SK-N-SH (cell line): ENCODE results near the gene VWC2L. TPM values are rescaled to one million over a fixed set of nuclear protein-coding genes. Genes with fewer than 3 reads are reported as not detected.

Source experiments
- CTCF ChIA-PET: fragments of 300-600, 350-600 bp; formaldehyde crosslinking; extraction: SDS; loops from one replicate; lab custom pipeline; 2021; lab: Yijun Ruan, JAX
- POLR2A ChIA-PET: fragments of 350-600 bp; sonication (Branson Sonifier 250); formaldehyde crosslinking; extraction: SDS; loops from one replicate; lab custom pipeline; 2020; ENCODE audit warnings: antibody characterized with exemption, inconsistent platforms; lab: Yijun Ruan, JAX
- DNase-seq: peaks from one replicate; pipeline ENCODE4 v3.0.0; 2012
- H2AFZ ChIP-seq: fragments of 200-600 bp; sonication (generic); 2 replicates; pipeline ENCODE4 v1.8.1; 2016; ENCODE audit warnings: antibody characterized with exemption, mild to moderate bottlenecking, low read depth
- H3F3A ChIP-seq: fragments of 200-600 bp; sonication (generic); replicated peaks from 2 replicates; pipeline ENCODE3; 2016; ENCODE audit warnings: antibody characterized with exemption, mild to moderate bottlenecking; ENCODE audit not compliant: insufficient read depth
- H3K27ac ChIP-seq, 2 experiments: fragments of 200-500 bp in 1 of 2; fragments of 200-600 bp in 1 of 2; sonication (Bioruptor generic) in 1 of 2; sonication (generic), shearing (Covaris generic) in 1 of 2; 2 replicates each; pipeline versions ENCODE4 v1.5.1 to v1.6.1; 2014 to 2016; ENCODE audit warnings: low read depth in 2 of 2, inconsistent platforms in 1 of 2, low read length in 1 of 2, mild to moderate bottlenecking in 1 of 2, mixed read lengths in 1 of 2
- H3K27me3 ChIP-seq: fragments of 200-600 bp; sonication (generic), shearing (Covaris generic); 2 replicates; pipeline ENCODE4 v1.6.1; 2016; ENCODE audit warnings: mixed run types; ENCODE audit not compliant: insufficient read depth
- H3K36me3 ChIP-seq, 2 experiments: fragments of 200-500 bp in 1 of 2; fragments of 200-600 bp in 1 of 2; sonication (Bioruptor generic) in 1 of 2; sonication (generic) in 1 of 2; replicated peaks in 1 of 2; 2 replicates each; pipeline versions ENCODE3 to v1.5.1; 2014 to 2016; ENCODE audit warnings: low read length in 1 of 2, mild to moderate bottlenecking in 1 of 2; ENCODE audit not compliant: insufficient read depth in 2 of 2, control insufficient read depth in 1 of 2
- H3K4me1 ChIP-seq, 2 experiments: fragments of 200-500 bp in 1 of 2; fragments of 200-600 bp in 1 of 2; sonication (Bioruptor generic) in 1 of 2; sonication (generic), shearing (Covaris generic) in 1 of 2; 2 replicates each; pipeline versions ENCODE4 v1.5.1 to v1.6.1; 2014 to 2016; ENCODE audit warnings: low read depth in 1 of 2, low read length in 1 of 2, mixed run types in 1 of 2; ENCODE audit not compliant: insufficient read depth in 2 of 2, control insufficient read depth in 1 of 2
- H3K4me2 ChIP-seq: fragments of 200-600 bp; sonication (generic), shearing (Covaris generic); 2 replicates; pipeline ENCODE4 v1.6.1; 2017; ENCODE audit warnings: mixed run types
- H3K4me3 ChIP-seq, 2 experiments: fragments of 200-500 bp in 1 of 2; fragments of 200-600 bp in 1 of 2; sonication (Bioruptor generic) in 1 of 2; sonication (generic), shearing (Covaris generic) in 1 of 2; 2 replicates each; pipeline versions ENCODE4 v1.5.1 to v1.8.1; 2014 to 2016; ENCODE audit warnings: low read depth in 2 of 2, inconsistent platforms in 1 of 2, low read length in 1 of 2, mild to moderate bottlenecking in 1 of 2, mixed read lengths in 1 of 2, moderate library complexity in 1 of 2
- H3K79me2 ChIP-seq: fragments of 200-600 bp; sonication (generic); 2 replicates; pipeline ENCODE4 v1.8.1; 2017; ENCODE audit warnings: mild to moderate bottlenecking; ENCODE audit not compliant: insufficient read depth
- H3K9ac ChIP-seq: fragments of 200-600 bp; sonication (generic); 2 replicates; pipeline ENCODE4 v1.6.1; 2017; ENCODE audit warnings: mixed run types
- H3K9me2 ChIP-seq: fragments of 200-600 bp; sonication (generic); 2 replicates; pipeline ENCODE4 v1.6.1; 2017; ENCODE audit warnings: mixed run types
- H3K9me3 ChIP-seq: fragments of 200-600 bp; sonication (generic); 2 replicates; pipeline ENCODE4 v1.6.1; 2017; ENCODE audit warnings: mixed run types, mild to moderate bottlenecking, moderate library complexity
- H4K20me1 ChIP-seq: fragments of 200-600 bp; sonication (generic); 2 replicates; pipeline ENCODE4 v1.6.1; 2017; ENCODE audit warnings: mild to moderate bottlenecking, mixed run types; ENCODE audit not compliant: insufficient read depth
- CTCF ChIP-seq: fragments of 200-600 bp; sonication (generic); IDR thresholded peaks from 2 replicates; pipeline ENCODE4 v1.6.1; 2017; ENCODE audit warnings: antibody characterized with exemption, mild to moderate bottlenecking, moderate library complexity
- ELF1 ChIP-seq: IDR thresholded peaks from 2 replicates; pipeline ENCODE4 v1.4.0; 2012
- EP300 ChIP-seq, 2 experiments: IDR thresholded peaks; 2 replicates each; pipeline versions ENCODE4 v1.4.0 to v1.6.1; 2012; ENCODE audit warnings: borderline replicate concordance in 1 of 2, low read depth in 1 of 2, low read length in 1 of 2
- FOSL2 ChIP-seq: IDR thresholded peaks from 2 replicates; pipeline ENCODE4 v1.4.0; 2012; ENCODE audit warnings: low read depth, mild to moderate bottlenecking, moderate library complexity, borderline replicate concordance
- FOXM1 ChIP-seq: IDR thresholded peaks from 2 replicates; pipeline ENCODE4 v1.4.0; 2012; ENCODE audit warnings: low read depth, mild to moderate bottlenecking
- IRF3 ChIP-seq: fragments of 150-350 bp; IDR thresholded peaks from 2 replicates; pipeline ENCODE4 v1.6.1; 2016; ENCODE audit warnings: mild to moderate bottlenecking, low read depth, low read length
- JUND ChIP-seq: IDR thresholded peaks from 2 replicates; pipeline ENCODE4 v1.4.0; 2012
- MAX ChIP-seq: IDR thresholded peaks from 2 replicates; pipeline ENCODE4 v1.4.0; 2012; ENCODE audit warnings: low read depth
- MEF2A ChIP-seq: IDR thresholded peaks from 2 replicates; pipeline ENCODE4 v1.4.0; 2012; ENCODE audit warnings: low read depth, borderline replicate concordance
- MXI1 ChIP-seq: IDR thresholded peaks from 2 replicates; pipeline ENCODE4 v1.6.1; 2012; ENCODE audit warnings: mild to moderate bottlenecking, low read depth, low read length, improper control_type of control experiment
- NFIC ChIP-seq: IDR thresholded peaks from 2 replicates; pipeline ENCODE4 v1.4.0; 2012; ENCODE audit warnings: borderline replicate concordance
- NRF1 ChIP-seq: IDR thresholded peaks from 2 replicates; pipeline ENCODE4 v1.6.1; 2012; ENCODE audit warnings: low read depth, mild to moderate bottlenecking, low read length
- POLR2AphosphoS5 ChIP-seq: IDR thresholded peaks from 2 replicates; pipeline ENCODE4 v1.6.1; 2012; ENCODE audit warnings: low read depth, low read length
- RCOR1 ChIP-seq: fragments of 150-350 bp; IDR thresholded peaks from 2 replicates; pipeline ENCODE4 v1.6.1; 2017; ENCODE audit warnings: antibody characterized with exemption, low read length
- SIN3A ChIP-seq: IDR thresholded peaks from 2 replicates; pipeline ENCODE4 v1.6.1; 2012; ENCODE audit warnings: low read depth, mild to moderate bottlenecking, low read length, moderate library complexity, borderline replicate concordance
- SMC3 ChIP-seq: IDR thresholded peaks from 2 replicates; pipeline ENCODE4 v1.6.1; 2012; ENCODE audit warnings: low read depth, low read length, improper control_type of control experiment
- TCF12 ChIP-seq: IDR thresholded peaks from 2 replicates; pipeline ENCODE4 v1.4.0; 2012
- USF1 ChIP-seq: IDR thresholded peaks from 2 replicates; pipeline ENCODE4 v1.4.0; 2012; ENCODE audit warnings: low read depth, borderline replicate concordance
- USF2 ChIP-seq: fragments of 150-350 bp; IDR thresholded peaks from 2 replicates; pipeline ENCODE4 v1.6.1; 2017; ENCODE audit warnings: antibody characterized with exemption, low read length, low read depth, borderline replicate concordance
- WGBS: methylation state at CpG from one replicate; pipeline ENCODE4 v1.1.6; 2017; ENCODE audit warnings: low lambda C conversion rate; 5-methylcytosine and 5-hydroxymethylcytosine counted together
- polyA plus RNA-seq, 3 experiments: library from polyadenylated mRNA; depleted of rRNA; stranded (reverse); fragments of >200 nt; gene quantifications; 2 replicates each; pipeline ENCODE4 v1.2.3, GENCODE V29; 2012

The VWC2L gene
- polyA plus RNA-seq, 1 of the 3 experiments (the other 2 are of a cell fraction), result not detected

GRCh38 chr2:214560176-214560575 lies 149.3 kb downstream of the VWC2L start:
- no peaks in the 10 kb centered on the region for H3K9me2 ChIP-seq
- no peak overlapping the region for H2AFZ ChIP-seq
- 52% methylated on average over 4 of the region's 4 CpGs for WGBS
- H3K4me1 ChIP-seq, result no peaks in the 10 kb centered on the region
- TF ChIP-seq FOXM1 (no peak), CTCF (no peak), TCF12 (no peak), IRF3 (no peak), MAX (no peak), ELF1 (no peak), NRF1 (no peak), NFIC (no peak), MEF2A (no peak), POLR2AphosphoS5 (no peak)
- CTCF ChIA-PET, result no interaction called here
- H3K9me3 ChIP-seq, result no peaks in the 10 kb centered on the region
- H3K79me2 ChIP-seq, result no peaks in the 10 kb centered on the region
- H3K27ac ChIP-seq, result no peak overlapping the region
- H3K36me3 ChIP-seq, result no peaks in the 10 kb centered on the region
- no peaks in the 10 kb centered on the region for H3F3A ChIP-seq
- POLR2A ChIA-PET, result no interaction called here
- no peaks in the 10 kb centered on the region for H3K27me3 ChIP-seq
- no peaks in the 10 kb centered on the region for H4K20me1 ChIP-seq
- no peak overlapping the region for H3K9ac ChIP-seq
- H3K4me2 ChIP-seq, result no peak overlapping the region
- DNase-seq, result no peak
- H3K4me3 ChIP-seq, result no peak overlapping the region

GRCh38 chr2:214560618-214561190 lies 149.8 kb downstream of the VWC2L start:
- WGBS, result 91% methylated on average over 1 of the region's 1 CpG
- H4K20me1 ChIP-seq, result no peaks in the 10 kb centered on the region

More at GRCh38 chr2:214560618-214561190, 149.8 kb downstream of the VWC2L start:
- no peaks in the 10 kb centered on the region for H3K9me3 ChIP-seq
- DNase-seq, result no peak
- no peak overlapping the region for H3K4me3 ChIP-seq
- CTCF ChIA-PET, result no interaction called here
- H2AFZ ChIP-seq, result no peak overlapping the region
- H3K4me2 ChIP-seq, result no peak overlapping the region
- no peak overlapping the region for H3K9ac ChIP-seq
- H3K9me2 ChIP-seq, result no peaks in the 10 kb centered on the region
- no peaks in the 10 kb centered on the region; a peak in 1 of 4 replicates for H3K4me1 ChIP-seq
- H3K27me3 ChIP-seq, result no peaks in the 10 kb centered on the region
- H3K27ac ChIP-seq, result no peak overlapping the region
- TF ChIP-seq MXI1 (no peak), RCOR1 (no peak), FOXM1 (no peak), JUND (no peak), POLR2AphosphoS5 (no peak), EP300 (IDR thresholded peaks at IDR 0.05; ENCODE audit: borderline replicate concordance in 1 of 2, low read depth in 1 of 2, low read length in 1 of 2) (no peak), FOSL2 (no peak), USF2 (no peak), MAX (no peak), SMC3 (no peak), USF1 (no peak), MEF2A (no peak), NRF1 (no peak), SIN3A (no peak)
- no peaks in the 10 kb centered on the region for H3K36me3 ChIP-seq
- H3F3A ChIP-seq, result no peaks in the 10 kb centered on the region
- POLR2A ChIA-PET, result no interaction called here
- no peaks in the 10 kb centered on the region for H3K79me2 ChIP-seq
